Measurements from ENCODE around the gene GAS2. TPM values are rescaled to one million over a fixed set of nuclear protein-coding genes. Genes with fewer than 3 reads are reported as not detected.

GAS2 gene
- polyA plus RNA-seq, 1 experiment = 0.52 TPM

- TF ChIP-seq CTCF (IDR thresholded peaks at IDR 0.05; ENCODE audit: insufficient read depth, low read depth, low read length) = no peak
- Histone ChIP-seq H3K27me3 (ENCODE audit: control insufficient read depth, insufficient read depth, low read length) (no peaks in the 10 kb centered on the region), H3K4me3 (ENCODE audit: low read depth, low read length) (no peak overlapping the region), H3K36me3 (ENCODE audit: control insufficient read depth, insufficient read depth, low read length) (no peaks in the 10 kb centered on the region)
- no peak for DNase-seq (ENCODE audit: low read depth)
- POLR2A ChIA-PET = no interaction called here
- CTCF ChIA-PET = interaction anchor here (0.8 to 3.9 kb wide), 2 partner anchors 450 to 452 kb away, joined by 3 to 21 read pairs; no protein-coding TSS in a partner anchor
Observed at GRCh38 chr11:22785251-22785650, 118.8 kb downstream of the GAS2 start.

- no peak for TF ChIP-seq CTCF (IDR thresholded peaks at IDR 0.05; ENCODE audit: insufficient read depth, low read depth, low read length)
- Histone ChIP-seq H3K36me3 (ENCODE audit: control insufficient read depth, insufficient read depth, low read length) (no peaks in the 10 kb centered on the region), H3K27me3 (ENCODE audit: control insufficient read depth, insufficient read depth, low read length) (no peaks in the 10 kb centered on the region), H3K4me3 (ENCODE audit: low read depth, low read length) (no peak overlapping the region)
- POLR2A ChIA-PET = no interaction called here
- no peak for DNase-seq (ENCODE audit: low read depth)
- CTCF ChIA-PET = interaction anchor here (0.6 to 3.9 kb wide), 11 partner anchors 9 to 616 kb away, joined by 3 to 21 read pairs (median 7); no protein-coding TSS in a partner anchor
Observed at GRCh38 chr11:22786475-22786874, 120.1 kb downstream of the GAS2 start.

- Histone ChIP-seq H3K27me3 (ENCODE audit: control insufficient read depth, insufficient read depth, low read length) (no peaks in the 10 kb centered on the region), H3K4me3 (ENCODE audit: low read depth, low read length) (no peak overlapping the region), H3K36me3 (ENCODE audit: control insufficient read depth, insufficient read depth, low read length) (no peaks in the 10 kb centered on the region)
- ChIA-PET CTCF (interaction anchor here (1.0 to 3.9 kb wide), 14 partner anchors 10 to 617 kb away, joined by 3 to 21 read pairs (median 5); no protein-coding TSS in a partner anchor), POLR2A (no interaction called here)
- TF ChIP-seq CTCF (IDR thresholded peaks at IDR 0.05; ENCODE audit: insufficient read depth, low read depth, low read length) = no peak
- DNase-seq (ENCODE audit: low read depth) = no peak
Observed at GRCh38 chr11:22787055-22787454, 120.6 kb downstream of the GAS2 start.

GRCh38 chr11:22787551-22788162, 121.2 kb downstream of the GAS2 start:
- peak; percentile 63 for TF ChIP-seq CTCF (IDR thresholded peaks at IDR 0.05; ENCODE audit: insufficient read depth, low read depth, low read length)
- Histone ChIP-seq H3K27me3 (ENCODE audit: control insufficient read depth, insufficient read depth, low read length) (no peaks in the 10 kb centered on the region), H3K36me3 (ENCODE audit: control insufficient read depth, insufficient read depth, low read length) (no peaks in the 10 kb centered on the region), H3K4me3 (ENCODE audit: low read depth, low read length) (no peak overlapping the region)
- peak; percentile 1 for DNase-seq (ENCODE audit: low read depth)
- ChIA-PET POLR2A (no interaction called here), CTCF (interaction anchor here (0.8 to 3.9 kb wide), 22 partner anchors 10 to 617 kb away, joined by 3 to 21 read pairs (median 4); no protein-coding TSS in a partner anchor)

- Histone ChIP-seq H3K4me3 (ENCODE audit: low read depth, low read length) (no peak overlapping the region), H3K27me3 (ENCODE audit: control insufficient read depth, insufficient read depth, low read length) (no peaks in the 10 kb centered on the region), H3K36me3 (ENCODE audit: control insufficient read depth, insufficient read depth, low read length) (no peaks in the 10 kb centered on the region)
- no peak for DNase-seq (ENCODE audit: low read depth)
- TF ChIP-seq CTCF (IDR thresholded peaks at IDR 0.05; ENCODE audit: insufficient read depth, low read depth, low read length) = no peak
- ChIA-PET CTCF (no interaction called here), POLR2A (no interaction called here)
Observed at GRCh38 chr11:22792497-22792896, 126.1 kb downstream of the GAS2 start.
